K562 (cell line): ENCODE results near the gene UCK1. TPM values are rescaled to one million over a fixed set of nuclear protein-coding genes. Genes with fewer than 3 reads are reported as not detected.

Source experiments
- ATAC-seq: fragments of 200-7000 bp; cut with Tn5 transposase; 3 replicates; pipeline ENCODE4 v1.9.1; 2020; ENCODE audit warnings: moderate library complexity
- BruUV-seq: library from RNA; stranded (reverse); fragments of 400-500 nt; replicated peaks from 2 replicates; lab custom pipeline; 2021; lab: Mats Ljungman, UMichigan
- CTCF ChIA-PET: fragments of 300-600 bp; formaldehyde crosslinking; extraction: SDS; loops from one replicate; lab custom pipeline; 2021; ENCODE audit warnings: low intra/inter-chr PET ratio; lab: Yijun Ruan, JAX
- POLR2A ChIA-PET: fragments of 300-600, 350-650 bp; sonication (Branson Sonifier 250); formaldehyde crosslinking; extraction: SDS; loops from one replicate; lab custom pipeline; 2021; ENCODE audit warnings: antibody characterized with exemption, inconsistent platforms; lab: Yijun Ruan, JAX
- DNase-seq, 4 experiments: peaks; one replicate each; pipeline versions ENCODE4 v3.0.0 to v3.0.0-alpha.2; 2011 to 2018; ENCODE audit warnings: low spot score in 3 of 4, mixed read lengths in 3 of 4; ENCODE audit errors: extremely low read depth in 1 of 4
- FAIRE-seq: peaks from 2 replicates; lab custom pipeline; 2011; peaks lifted over from hg19 to GRCh38; lab: Jason Lieb, UNC
- H2AFZ ChIP-seq: 2 replicates; pipeline ENCODE4 v1.6.0; 2011; ENCODE audit warnings: low read depth, low read length, control low read depth, inconsistent platforms
- H3K27ac ChIP-seq: fragments of 200-600 bp; 3 replicates; pipeline ENCODE4 v1.8.0; 2011; ENCODE audit warnings: low read depth, mild to moderate bottlenecking, control low read depth, inconsistent platforms, low read length, moderate library complexity, mixed read lengths; ENCODE audit errors: extremely low read depth
- H3K27me3 ChIP-seq, 2 experiments: fragments of 300-600 bp in 1 of 2; 2 replicates in 1 of 2; 3 replicates in 1 of 2; pipeline versions ENCODE4 v1.6.0 to v1.8.0; 2011; ENCODE audit warnings: inconsistent platforms in 2 of 2, low read length in 2 of 2, mild to moderate bottlenecking in 1 of 2, mixed read lengths in 1 of 2, moderate library complexity in 1 of 2; ENCODE audit not compliant: control insufficient read depth in 2 of 2, insufficient read depth in 2 of 2
- H3K36me3 ChIP-seq: fragments of 300-600 bp; 3 replicates; pipeline ENCODE4 v1.8.0; 2011; ENCODE audit warnings: mild to moderate bottlenecking, low read length, inconsistent platforms; ENCODE audit not compliant: control insufficient read depth, insufficient read depth
- H3K4me1 ChIP-seq, 2 experiments: fragments of 200-600 bp in 1 of 2; replicated peaks in 1 of 2; 2 replicates in 1 of 2; 3 replicates in 1 of 2; pipeline versions ENCODE4 v1.5.1 to v1.8.0; 2011; ENCODE audit warnings: inconsistent platforms in 2 of 2, low read length in 2 of 2, mild to moderate bottlenecking in 1 of 2, mixed read lengths in 1 of 2, moderate library complexity in 1 of 2; ENCODE audit not compliant: control insufficient read depth in 2 of 2, insufficient read depth in 2 of 2
- H3K4me2 ChIP-seq: 2 replicates; pipeline ENCODE4 v1.6.1; 2011; ENCODE audit warnings: low read length, control low read depth, inconsistent platforms, mixed read lengths; ENCODE audit not compliant: insufficient read depth
- H3K4me3 ChIP-seq: fragments of 200-600 bp; sonication (generic), shearing (Covaris generic); 2 replicates; pipeline ENCODE4 v1.5.1; 2016; ENCODE audit warnings: control low read depth, inconsistent platforms
- H3K79me2 ChIP-seq: fragments of 200-600 bp; 3 replicates; pipeline ENCODE4 v1.8.0; 2011; ENCODE audit warnings: low read length, inconsistent platforms; ENCODE audit not compliant: control insufficient read depth, insufficient read depth
- H3K9ac ChIP-seq, 2 experiments: 2 replicates each; pipeline versions ENCODE4 v1.6.0 to v1.6.1; 2011; ENCODE audit warnings: low read depth in 2 of 2, low read length in 2 of 2, control low read depth in 1 of 2, inconsistent platforms in 1 of 2, mild to moderate bottlenecking in 1 of 2, mixed read lengths in 1 of 2; ENCODE audit not compliant: insufficient read depth in 1 of 2
- H3K9me1 ChIP-seq: one replicate; pipeline ENCODE4 v1.6.0; 2011; ENCODE audit warnings: inconsistent platforms, mild to moderate bottlenecking, low read length, moderate library complexity; ENCODE audit not compliant: control insufficient read depth, insufficient read depth
- H3K9me3 ChIP-seq: replicated peaks from 2 replicates; pipeline ENCODE4 v1.5.1; 2011; ENCODE audit warnings: low read depth, low read length, inconsistent platforms; ENCODE audit not compliant: control insufficient read depth, insufficient read depth
- H4K20me1 ChIP-seq: replicated peaks from 2 replicates; pipeline ENCODE4 v1.6.1; 2011; ENCODE audit warnings: low read length, inconsistent platforms, mixed read lengths; ENCODE audit not compliant: control insufficient read depth, insufficient read depth
- POLR2AphosphoS5 ChIP-seq: IDR thresholded peaks from 2 replicates; pipeline ENCODE4 v1.6.1; 2011; ENCODE audit warnings: mild to moderate bottlenecking, low read depth, low read length, moderate library complexity; ENCODE audit not compliant: control insufficient read depth, insufficient read depth
- POLR2G ChIP-seq: fragments of 200-400 bp; formaldehyde crosslinking; IDR thresholded peaks from 2 replicates; pipeline ENCODE4 v1.6.1; 2017; ENCODE audit warnings: low read depth, mild to moderate bottlenecking, antibody characterized with exemption, low read length, moderate library complexity
- ZBTB33 ChIP-seq: sonication (generic); formaldehyde crosslinking; IDR thresholded peaks from 2 replicates; pipeline ENCODE4 v1.8.1; 2023; ENCODE audit warnings: mild to moderate bottlenecking, missing genetic modification reagents
- ZNF224 ChIP-seq: sonication (generic); formaldehyde crosslinking; IDR thresholded peaks from 2 replicates; pipeline ENCODE4 v1.8.0; 2022; ENCODE audit warnings: mild to moderate bottlenecking, missing genetic modification reagents
- ZNF76 ChIP-seq: fragments of 250-450 bp; sonication (Bioruptor Pico); IDR thresholded peaks from 2 replicates; pipeline ENCODE4 v1.4.0; 2020; ENCODE audit warnings: mild to moderate bottlenecking, moderate library complexity, borderline replicate concordance
- WGBS: fragments of 100-300 bp; shearing (Covaris generic); methylation state at CpG from one replicate; pipeline ENCODE4 v1.1.6; 2016; ENCODE audit warnings: low coverage, mixed read lengths; ENCODE audit not compliant: insufficient coverage; ENCODE audit errors: missing lambda C conversion rate; 5-methylcytosine and 5-hydroxymethylcytosine counted together
- in situ Hi-C: fragments of 300-500 bp; cut with MboI; formaldehyde crosslinking; loops from 4 replicates; pipeline ENCODE4 v1.15.0; 2018; ENCODE audit warnings: inconsistent platforms, mixed read lengths
- intact Hi-C: fragments of 100-400 bp; cut with micrococcal nuclease; formaldehyde crosslinking; loops from 2 replicates; pipeline ENCODE4 v1.14.2; 2022
- polyA plus RNA-seq, 8 experiments: library from polyadenylated mRNA; depleted of rRNA in 4 of 8; stranded (reverse) in 5 of 8; unstranded in 3 of 8; fragments of >200 nt; fragmentation: Nextera tagmentation in 2 of 8; fragmentation: Illumina TruSeq in 1 of 8; extraction: Ambion mirVana in 2 of 8; extraction: Trizol in 1 of 8; gene quantifications; 2 replicates each; pipeline versions ENCODE4 v1.2.1 to v1.2.3, GENCODE V29; 2011 to 2014; ENCODE audit warnings: inconsistent platforms in 1 of 8, missing spikeins in 1 of 8
- total RNA-seq, 7 experiments: library from RNA; depleted of rRNA in 6 of 7; stranded (reverse); fragments of >200 nt in 6 of 7; fragmentation: Illumina TruSeq in 2 of 7; extraction: Trizol in 2 of 7; gene quantifications; 2 replicates each; pipeline versions ENCODE4 v1.2.1 to v1.2.3, GENCODE V29; 2011 to 2021; ENCODE audit warnings: low replicate concordance in 1 of 7

Gene UCK1
- total and polyA plus RNA-seq, 9 of the 15 experiments (the other 6 are each of a cell fraction or from before 2014, with no cell fraction given): 0.27 to 27.5 (median 16.1) TPM

- ATAC-seq (no peak), DNase-seq (no peak), FAIRE-seq (no peak)
- Histone ChIP-seq H3K9ac (no peak overlapping the region), H3K4me2 (no peak overlapping the region), H3K27me3 (no peaks in the 10 kb centered on the region), H3K4me3 (no peak overlapping the region), H3K4me1 (no peaks in the 10 kb centered on the region), H3K36me3 (peaks cover 99% of the 10 kb centered on the region), H3K9me1 (peaks cover 4% of the 10 kb centered on the region), H4K20me1 (peaks cover 9% of the 10 kb centered on the region), H2AFZ (no peak overlapping the region), H3K9me3 (no peaks in the 10 kb centered on the region), H3K79me2 (no peaks in the 10 kb centered on the region), H3K27ac (no peak overlapping the region)
- ChIA-PET POLR2A (interaction anchor here (0.6 to 1.2 kb wide), 5 partner anchors 10 to 250 kb away, joined by 3 to 4 read pairs (median 3); no protein-coding TSS in a partner anchor), CTCF (no interaction called here)
- no TSS peak for BruUV-seq
- WGBS: 86% methylated on average over 14 of the region's 14 CpGs
- TF ChIP-seq POLR2AphosphoS5 (0 out of 2 replicates have a peak, but pooled peaks have one; percentile 18), POLR2G (peak; percentile 12; the same call in 1 of the 2 replicates), ZNF76 (CRISPR knock-in tag) (no peak), ZNF224 (CRISPR knock-in tag) (no peak), ZBTB33 (CRISPR knock-in tag) (peak; percentile 42; the same call in 1 of the 2 replicates)
- in situ Hi-C loops (no loop called here), intact Hi-C loops (no loop called here)
These were observed 43.4 kb downstream of the UCK1 start for GRCh38 chr9:131487621-131488031.
